G401 (cell line): ENCODE measurements around the gene LRFN2. TPM values are rescaled to one million over a fixed set of nuclear protein-coding genes. Genes with fewer than 3 reads are reported as not detected.

Source experiments
- DNase-seq: peaks from one replicate; pipeline ENCODE4 v3.0.0-alpha.2; 2015; ENCODE audit warnings: low spot score
- in situ Hi-C: cut with HindIII; loops from 2 replicates; pipeline ENCODE4 v1.10.0; 2016; ENCODE audit warnings: low sequenced_read_pairs, mixed read lengths
- total RNA-seq: library from RNA; depleted of rRNA; stranded (reverse); fragments of >200 nt; shearing (Covaris generic); gene quantifications from 2 replicates; pipeline ENCODE4 v1.2.3, GENCODE V29; 2014

Gene LRFN2
- total RNA-seq, 1 experiment from 2014 or later: not detected

GRCh38 chr6:40524797-40525585 is 62.2 kb downstream of the LRFN2 start:
- in situ Hi-C loops: no loop called here
- no peak for DNase-seq

- in situ Hi-C loops: no loop called here
- no peak for DNase-seq
These were observed 63.5 kb downstream of the LRFN2 start for GRCh38 chr6:40523505-40524172.

- in situ Hi-C loops: no loop called here
- no peak for DNase-seq
These were observed 65.7 kb downstream of the LRFN2 start for GRCh38 chr6:40521496-40521895.

- no peak for DNase-seq
- in situ Hi-C loops: no loop called here
These were observed 66.5 kb downstream of the LRFN2 start for GRCh38 chr6:40520678-40521077.

- no peak for DNase-seq
- in situ Hi-C loops: no loop called here
These were observed 67.1 kb downstream of the LRFN2 start for GRCh38 chr6:40520084-40520483.

DNA sequence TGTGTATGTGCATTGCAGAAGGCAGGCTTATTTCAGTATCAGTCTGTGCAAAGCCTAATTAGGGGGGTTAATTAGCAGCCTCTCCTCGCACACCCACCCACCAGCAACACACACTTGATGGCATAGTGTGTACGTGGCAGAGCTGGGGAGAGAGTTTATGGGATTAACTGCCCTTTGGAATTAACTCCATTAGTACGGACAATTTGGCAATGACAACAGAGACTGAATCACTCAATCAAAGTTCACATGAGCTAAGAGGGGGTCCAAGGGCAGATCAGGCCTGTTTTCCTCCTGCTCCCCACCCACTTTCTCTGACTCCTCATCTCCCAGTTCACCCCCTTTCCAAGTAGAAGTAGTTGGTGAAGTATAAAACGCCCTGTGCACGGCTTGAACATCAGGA is 69.5 kb downstream of the LRFN2 start:
- no peak for DNase-seq
- in situ Hi-C loops: no loop called here

DNA sequence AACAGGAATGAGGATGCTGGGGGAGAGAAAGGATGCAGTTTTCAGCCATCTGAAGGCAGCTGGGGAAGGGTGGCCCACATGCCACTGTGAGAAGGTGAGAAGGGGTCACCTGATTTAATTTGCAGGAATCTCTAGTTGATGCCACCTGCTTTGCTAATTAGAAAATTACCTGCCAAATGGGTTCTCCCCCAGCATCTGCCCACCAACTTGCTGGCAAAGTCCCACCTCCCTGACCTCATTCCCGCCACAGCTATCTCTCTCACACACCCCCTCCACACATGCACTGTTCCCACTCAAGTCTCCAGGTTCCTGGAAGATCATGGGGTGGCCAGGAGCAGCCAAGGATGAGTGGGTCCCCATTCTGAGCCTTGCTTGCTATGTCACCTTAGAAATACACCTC is 70.7 kb downstream of the LRFN2 start:
- DNase-seq: peak; percentile 34
- in situ Hi-C loops: no loop called here

- no peak for DNase-seq
- in situ Hi-C loops: no loop called here
These were observed 74.8 kb downstream of the LRFN2 start for GRCh38 chr6:40512340-40512739.

DNA sequence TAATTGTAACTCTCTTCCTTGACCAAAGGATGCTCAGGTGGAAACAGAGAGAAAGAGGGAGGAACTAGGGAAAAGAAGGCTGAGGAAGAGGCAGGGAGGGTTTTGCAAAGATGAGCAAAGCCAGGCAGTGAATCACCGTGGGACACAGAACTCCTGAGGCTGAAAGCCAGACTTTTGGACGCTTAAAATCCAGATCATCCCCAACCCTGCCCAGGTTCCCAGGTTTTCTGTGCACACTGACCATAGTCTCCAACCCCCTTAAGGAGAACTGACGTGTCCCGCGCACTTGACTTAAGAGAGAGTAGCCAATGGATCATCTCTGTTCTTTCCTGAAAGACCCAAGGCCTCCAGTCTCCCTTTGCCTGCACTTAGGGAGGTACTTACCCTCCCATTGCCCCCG is 75.3 kb downstream of the LRFN2 start:
- in situ Hi-C loops: no loop called here
- DNase-seq: no peak

DNA sequence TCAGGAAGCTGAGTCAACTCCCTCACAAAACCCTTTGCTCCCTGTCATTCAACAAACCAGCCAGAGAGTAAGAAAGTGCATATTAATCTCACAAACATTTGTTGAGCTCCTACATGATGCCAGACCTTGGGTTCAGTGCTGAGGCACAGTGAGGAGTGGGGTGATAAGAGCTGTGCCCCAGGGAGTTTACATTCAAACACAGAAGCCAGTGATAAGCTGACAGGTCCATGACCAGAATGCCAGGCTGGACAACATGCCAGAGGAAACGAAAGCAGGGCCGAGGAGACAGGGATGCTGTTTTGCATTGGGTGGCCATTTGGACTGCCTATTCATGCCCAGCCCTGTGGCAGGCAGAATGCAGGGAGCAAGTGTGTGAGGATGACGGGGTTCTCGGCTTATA is 76.7 kb downstream of the LRFN2 start:
- peak; percentile 15 for DNase-seq
- in situ Hi-C loops: no loop called here

DNA sequence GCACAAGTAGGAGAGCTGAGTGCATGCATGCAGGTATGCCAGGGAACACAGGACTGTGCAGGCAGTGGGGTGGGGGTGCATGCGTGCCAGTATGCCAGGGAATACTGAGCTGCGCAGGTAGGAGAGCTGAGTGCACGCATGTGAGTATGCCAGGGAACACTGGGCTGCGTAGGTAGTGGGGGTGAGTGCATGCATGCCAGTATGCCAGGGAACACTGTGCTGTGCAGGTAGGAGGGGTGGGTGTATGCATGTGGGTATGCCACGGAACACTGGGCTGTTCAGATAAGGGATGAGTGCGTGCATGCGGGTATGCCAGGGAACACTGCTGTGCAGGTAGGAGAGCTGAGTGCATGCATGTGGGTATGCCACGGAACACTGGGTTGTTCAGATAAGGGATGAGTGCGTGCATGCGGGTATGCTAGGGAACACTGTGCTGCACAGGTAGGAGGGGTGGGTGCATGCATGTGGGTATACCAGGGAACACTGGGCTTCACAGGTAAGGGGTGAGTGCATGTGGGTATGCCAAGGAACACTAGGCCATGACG is 77.4 kb downstream of the LRFN2 start:
- DNase-seq: no peak
- in situ Hi-C loops: no loop called here

GRCh38 chr6:40509086-40509485 is 78.1 kb downstream of the LRFN2 start:
- DNase-seq: no peak
- in situ Hi-C loops: no loop called here

GRCh38 chr6:40506954-40507353 is 80.2 kb downstream of the LRFN2 start:
- DNase-seq: no peak
- in situ Hi-C loops: no loop called here

DNA sequence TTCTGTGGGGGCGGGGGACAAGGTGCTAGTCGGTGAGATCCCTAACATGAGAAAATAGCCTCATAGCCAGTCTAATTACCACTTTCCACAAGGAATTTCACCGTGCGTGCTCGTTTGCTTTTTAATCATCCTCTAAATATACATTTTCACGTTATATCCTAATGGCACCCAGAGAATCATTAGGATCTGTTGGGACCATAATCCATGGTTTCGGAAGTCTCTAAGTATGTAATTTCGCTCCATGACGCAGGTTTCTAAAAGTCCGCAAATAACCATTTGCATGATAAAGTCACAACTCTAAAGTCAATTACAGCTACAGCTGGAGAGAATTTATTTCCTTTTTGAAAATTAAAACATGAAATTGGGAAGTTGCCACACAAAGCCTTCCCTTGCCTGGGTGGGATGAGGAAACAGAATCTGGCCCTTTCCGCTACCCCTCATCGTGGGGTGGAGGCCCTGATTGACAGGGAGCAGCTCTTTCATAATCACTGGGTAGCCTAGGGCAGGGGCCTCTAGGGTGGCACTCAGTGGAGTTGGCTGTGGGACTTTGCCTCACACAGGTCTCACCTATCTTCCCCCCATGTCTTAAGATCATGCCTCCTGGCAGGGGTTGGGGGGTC is 81.9 kb downstream of the LRFN2 start:
- in situ Hi-C loops: no loop called here
- DNase-seq: no peak

DNA sequence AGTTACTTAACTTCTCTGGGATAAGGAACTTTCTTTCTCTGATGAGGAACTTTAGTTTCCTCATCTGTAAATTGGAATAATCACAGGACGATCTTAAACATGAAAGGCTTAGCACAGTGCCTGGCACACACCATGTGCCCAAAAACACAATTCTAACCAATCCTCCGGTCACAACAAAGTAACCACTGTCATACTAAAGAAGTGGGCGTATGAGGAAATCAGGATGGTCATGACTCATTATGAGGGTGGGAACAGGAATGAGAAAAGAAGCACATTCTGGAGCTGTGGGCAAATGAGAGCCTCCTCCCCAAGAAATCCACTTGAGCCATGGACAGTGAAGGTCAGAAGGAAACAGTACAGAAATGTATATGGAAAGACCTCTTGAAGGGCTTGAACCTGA is 82.9 kb downstream of the LRFN2 start:
- no peak for DNase-seq
- in situ Hi-C loops: no loop called here

DNA sequence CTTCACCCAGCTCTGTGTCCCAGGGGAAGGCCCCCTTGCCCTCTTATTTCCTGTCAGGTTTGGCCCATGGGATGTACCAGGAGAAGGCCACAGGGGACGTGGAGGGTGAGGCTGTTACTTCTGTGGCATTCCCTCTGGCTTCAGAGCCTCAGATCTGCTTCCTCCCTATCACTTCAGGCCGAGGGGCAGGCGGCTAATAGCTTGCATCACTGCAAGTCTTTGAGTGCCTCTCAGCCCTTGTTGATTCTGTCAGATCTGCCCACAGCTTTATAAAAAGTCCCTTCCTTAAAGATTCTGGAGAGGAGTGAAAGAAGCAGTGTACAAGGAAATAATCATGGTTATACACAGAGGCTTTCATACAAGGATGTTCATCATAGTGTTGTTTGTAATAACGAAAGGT is 86.9 kb downstream of the LRFN2 start:
- in situ Hi-C loops: no loop called here

DNA sequence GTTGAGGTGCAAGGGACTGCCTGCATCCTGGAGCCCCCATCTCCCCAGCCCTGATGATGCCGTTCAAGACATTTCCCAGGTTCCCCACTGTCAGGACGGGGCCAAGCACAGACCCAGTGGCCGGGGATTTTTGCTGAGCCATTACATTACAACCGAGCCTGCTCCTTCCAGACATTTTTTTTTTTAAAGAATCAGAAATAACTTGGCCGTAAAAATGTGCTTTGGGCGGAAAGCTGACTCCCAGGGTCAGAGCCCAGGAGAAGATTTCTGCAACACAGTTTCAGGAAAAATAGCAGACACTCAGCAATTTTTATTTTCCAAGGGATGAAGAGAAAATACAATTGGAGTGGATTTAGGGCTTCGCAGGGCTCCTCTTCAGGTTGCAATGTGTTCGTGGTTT is 87.9 kb downstream of the LRFN2 start:
- DNase-seq: no peak
- in situ Hi-C loops: no loop called here

More for the DNA sequence above, 86.9 kb downstream of the LRFN2 start:
- DNase-seq: no peak

- no peak for DNase-seq
- in situ Hi-C loops: no loop called here
These were observed 89.0 kb downstream of the LRFN2 start for GRCh38 chr6:40498148-40498547.

GRCh38 chr6:40492187-40492586 is 95.0 kb downstream of the LRFN2 start:
- in situ Hi-C loops: no loop called here
- DNase-seq: no peak

GRCh38 chr6:40490508-40490907 is 96.7 kb downstream of the LRFN2 start:
- in situ Hi-C loops: no loop called here
- no peak for DNase-seq
